K562 (cell line): Measurements from ENCODE around the gene GRM2. TPM values are rescaled to one million over a fixed set of nuclear protein-coding genes. Genes with fewer than 3 reads are reported as not detected.

Experiments used
- ATAC-seq: fragments of 200-7000 bp; cut with Tn5 transposase; 3 replicates; pipeline ENCODE4 v1.9.1; 2020; ENCODE audit warnings: moderate library complexity
- BruUV-seq: library from RNA; stranded (reverse); fragments of 400-500 nt; replicated peaks from 2 replicates; lab custom pipeline; 2021; lab: Mats Ljungman, UMichigan
- CTCF ChIA-PET: fragments of 300-600 bp; formaldehyde crosslinking; extraction: SDS; loops from one replicate; lab custom pipeline; 2021; ENCODE audit warnings: low intra/inter-chr PET ratio; lab: Yijun Ruan, JAX
- POLR2A ChIA-PET: fragments of 300-600, 350-650 bp; sonication (Branson Sonifier 250); formaldehyde crosslinking; extraction: SDS; loops from one replicate; lab custom pipeline; 2021; ENCODE audit warnings: antibody characterized with exemption, inconsistent platforms; lab: Yijun Ruan, JAX
- DNase-seq, 4 experiments: peaks; one replicate each; pipeline versions ENCODE4 v3.0.0 to v3.0.0-alpha.2; 2011 to 2018; ENCODE audit warnings: low spot score in 3 of 4, mixed read lengths in 3 of 4; ENCODE audit errors: extremely low read depth in 1 of 4
- FAIRE-seq: peaks from 2 replicates; lab custom pipeline; 2011; peaks lifted over from hg19 to GRCh38; lab: Jason Lieb, UNC
- H2AFZ ChIP-seq: 2 replicates; pipeline ENCODE4 v1.6.0; 2011; ENCODE audit warnings: low read depth, low read length, control low read depth, inconsistent platforms
- H3K27ac ChIP-seq: fragments of 200-600 bp; 3 replicates; pipeline ENCODE4 v1.8.0; 2011; ENCODE audit warnings: low read depth, mild to moderate bottlenecking, control low read depth, inconsistent platforms, low read length, moderate library complexity, mixed read lengths; ENCODE audit errors: extremely low read depth
- H3K27me3 ChIP-seq, 2 experiments: fragments of 300-600 bp in 1 of 2; 2 replicates in 1 of 2; 3 replicates in 1 of 2; pipeline versions ENCODE4 v1.6.0 to v1.8.0; 2011; ENCODE audit warnings: inconsistent platforms in 2 of 2, low read length in 2 of 2, mild to moderate bottlenecking in 1 of 2, mixed read lengths in 1 of 2, moderate library complexity in 1 of 2; ENCODE audit not compliant: control insufficient read depth in 2 of 2, insufficient read depth in 2 of 2
- H3K36me3 ChIP-seq: fragments of 300-600 bp; 3 replicates; pipeline ENCODE4 v1.8.0; 2011; ENCODE audit warnings: mild to moderate bottlenecking, low read length, inconsistent platforms; ENCODE audit not compliant: control insufficient read depth, insufficient read depth
- H3K4me1 ChIP-seq, 2 experiments: fragments of 200-600 bp in 1 of 2; replicated peaks in 1 of 2; 2 replicates in 1 of 2; 3 replicates in 1 of 2; pipeline versions ENCODE4 v1.5.1 to v1.8.0; 2011; ENCODE audit warnings: inconsistent platforms in 2 of 2, low read length in 2 of 2, mild to moderate bottlenecking in 1 of 2, mixed read lengths in 1 of 2, moderate library complexity in 1 of 2; ENCODE audit not compliant: control insufficient read depth in 2 of 2, insufficient read depth in 2 of 2
- H3K4me2 ChIP-seq: 2 replicates; pipeline ENCODE4 v1.6.1; 2011; ENCODE audit warnings: low read length, control low read depth, inconsistent platforms, mixed read lengths; ENCODE audit not compliant: insufficient read depth
- H3K4me3 ChIP-seq: fragments of 200-600 bp; sonication (generic), shearing (Covaris generic); 2 replicates; pipeline ENCODE4 v1.5.1; 2016; ENCODE audit warnings: control low read depth, inconsistent platforms
- H3K79me2 ChIP-seq: fragments of 200-600 bp; 3 replicates; pipeline ENCODE4 v1.8.0; 2011; ENCODE audit warnings: low read length, inconsistent platforms; ENCODE audit not compliant: control insufficient read depth, insufficient read depth
- H3K9ac ChIP-seq, 2 experiments: 2 replicates each; pipeline versions ENCODE4 v1.6.0 to v1.6.1; 2011; ENCODE audit warnings: low read depth in 2 of 2, low read length in 2 of 2, control low read depth in 1 of 2, inconsistent platforms in 1 of 2, mild to moderate bottlenecking in 1 of 2, mixed read lengths in 1 of 2; ENCODE audit not compliant: insufficient read depth in 1 of 2
- H3K9me1 ChIP-seq: one replicate; pipeline ENCODE4 v1.6.0; 2011; ENCODE audit warnings: inconsistent platforms, mild to moderate bottlenecking, low read length, moderate library complexity; ENCODE audit not compliant: control insufficient read depth, insufficient read depth
- H3K9me3 ChIP-seq: replicated peaks from 2 replicates; pipeline ENCODE4 v1.5.1; 2011; ENCODE audit warnings: low read depth, low read length, inconsistent platforms; ENCODE audit not compliant: control insufficient read depth, insufficient read depth
- H4K20me1 ChIP-seq: replicated peaks from 2 replicates; pipeline ENCODE4 v1.6.1; 2011; ENCODE audit warnings: low read length, inconsistent platforms, mixed read lengths; ENCODE audit not compliant: control insufficient read depth, insufficient read depth
- BMI1 ChIP-seq: fragments of 150-350 bp; IDR thresholded peaks from 2 replicates; pipeline ENCODE4 v1.6.1; 2014; ENCODE audit warnings: low read length
- CBFA2T2 ChIP-seq: fragments of 450-650 bp; conservative IDR thresholded peaks from 2 replicates; pipeline ENCODE4 v1.6.1; 2017; ENCODE audit warnings: mild to moderate bottlenecking
- EWSR1 ChIP-seq: fragments of 450-650 bp; IDR thresholded peaks from 2 replicates; pipeline ENCODE4 v1.6.1; 2018; ENCODE audit warnings: borderline replicate concordance, mild to moderate bottlenecking, low read depth, moderate library complexity; ENCODE audit not compliant: partially characterized antibody
- KLF16 ChIP-seq: IDR thresholded peaks from 2 replicates; pipeline ENCODE4 v1.6.1; 2016; ENCODE audit warnings: antibody characterized with exemption
- MEF2A ChIP-seq: IDR thresholded peaks from 2 replicates; pipeline ENCODE4 v1.6.1; 2011; ENCODE audit warnings: low read depth, mild to moderate bottlenecking, low read length, moderate library complexity; ENCODE audit not compliant: control insufficient read depth
- NCOA4 ChIP-seq: fragments of 450-650 bp; IDR thresholded peaks from 2 replicates; pipeline ENCODE4 v1.6.1; 2018; ENCODE audit warnings: mild to moderate bottlenecking; ENCODE audit not compliant: partially characterized antibody
- NFRKB ChIP-seq: fragments of 450-650 bp; IDR thresholded peaks from 2 replicates; pipeline ENCODE4 v1.6.1; 2016; ENCODE audit warnings: low read depth
- RNF2 ChIP-seq: sonication (generic); IDR thresholded peaks from 2 replicates; pipeline ENCODE4 v1.6.1; 2016
- ZNF184 ChIP-seq: sonication (generic); formaldehyde crosslinking; IDR thresholded peaks from 2 replicates; pipeline ENCODE4 v1.5.0; 2020; ENCODE audit warnings: missing genetic modification reagents
- ZNF507 ChIP-seq: conservative IDR thresholded peaks from 2 replicates; pipeline ENCODE4 v1.6.1; 2017; ENCODE audit warnings: missing genetic modification characterization, missing compliant biosample characterization
- WGBS: fragments of 100-300 bp; shearing (Covaris generic); methylation state at CpG from one replicate; pipeline ENCODE4 v1.1.6; 2016; ENCODE audit warnings: low coverage, mixed read lengths; ENCODE audit not compliant: insufficient coverage; ENCODE audit errors: missing lambda C conversion rate; 5-methylcytosine and 5-hydroxymethylcytosine counted together
- in situ Hi-C: fragments of 300-500 bp; cut with MboI; formaldehyde crosslinking; loops from 4 replicates; pipeline ENCODE4 v1.15.0; 2018; ENCODE audit warnings: inconsistent platforms, mixed read lengths
- intact Hi-C: fragments of 100-400 bp; cut with micrococcal nuclease; formaldehyde crosslinking; loops from 2 replicates; pipeline ENCODE4 v1.14.2; 2022
- polyA plus RNA-seq, 8 experiments: library from polyadenylated mRNA; depleted of rRNA in 4 of 8; stranded (reverse) in 5 of 8; unstranded in 3 of 8; fragments of >200 nt; fragmentation: Nextera tagmentation in 2 of 8; fragmentation: Illumina TruSeq in 1 of 8; extraction: Ambion mirVana in 2 of 8; extraction: Trizol in 1 of 8; gene quantifications; 2 replicates each; pipeline versions ENCODE4 v1.2.1 to v1.2.3, GENCODE V29; 2011 to 2014; ENCODE audit warnings: inconsistent platforms in 1 of 8, missing spikeins in 1 of 8
- total RNA-seq, 7 experiments: library from RNA; depleted of rRNA in 6 of 7; stranded (reverse); fragments of >200 nt in 6 of 7; fragmentation: Illumina TruSeq in 2 of 7; extraction: Trizol in 2 of 7; gene quantifications; 2 replicates each; pipeline versions ENCODE4 v1.2.1 to v1.2.3, GENCODE V29; 2011 to 2021; ENCODE audit warnings: low replicate concordance in 1 of 7
- TF ChIP-seq, protein P1 (sequence below): fragments of 250-450 bp; sonication (Bioruptor Pico); IDR thresholded peaks from 2 replicates; pipeline ENCODE4 v1.5.0; 2021
- TF ChIP-seq, protein P2 (sequence below): sonication (generic); formaldehyde crosslinking; IDR thresholded peaks from 2 replicates; pipeline ENCODE4 v1.9.0; 2022; ENCODE audit warnings: mild to moderate bottlenecking, missing genetic modification reagents

GRM2 gene
- total and polyA plus RNA-seq, 9 of the 15 experiments (the other 6 are each of a cell fraction or from before 2014, with no cell fraction given): not detected

DNA sequence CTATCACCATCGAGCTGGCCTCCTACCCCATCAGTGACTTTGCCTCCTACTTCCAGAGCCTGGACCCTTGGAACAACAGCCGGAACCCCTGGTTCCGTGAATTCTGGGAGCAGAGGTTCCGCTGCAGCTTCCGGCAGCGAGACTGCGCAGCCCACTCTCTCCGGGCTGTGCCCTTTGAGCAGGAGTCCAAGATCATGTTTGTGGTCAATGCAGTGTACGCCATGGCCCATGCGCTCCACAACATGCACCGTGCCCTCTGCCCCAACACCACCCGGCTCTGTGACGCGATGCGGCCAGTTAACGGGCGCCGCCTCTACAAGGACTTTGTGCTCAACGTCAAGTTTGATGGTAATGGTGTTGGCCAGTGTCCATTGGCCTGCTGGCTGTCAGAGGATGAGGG is 6.1 kb downstream of the GRM2 start:
- CTCF ChIA-PET: no interaction called here

More for the DNA sequence above, 6.1 kb downstream of the GRM2 start:
- Histone ChIP-seq H4K20me1 (no peaks in the 10 kb centered on the region), H3K36me3 (no peaks in the 10 kb centered on the region), H3K9ac (no peak overlapping the region), H3K4me1 (no peaks in the 10 kb centered on the region; a peak in 1 of 5 replicates), H3K9me1 (no peaks in the 10 kb centered on the region), H3K27me3 (peaks cover 0 to 61% of the 10 kb centered on the region in 2 experiments; a peak in 4 of 5 replicates), H3K27ac (no peak overlapping the region), H3K79me2 (no peaks in the 10 kb centered on the region), H2AFZ (no peak overlapping the region), H3K9me3 (no peaks in the 10 kb centered on the region)
- intact Hi-C loops: no loop called here
- DNase-seq (no peak), FAIRE-seq (no peak)
- POLR2A ChIA-PET: no interaction called here
- no TSS peak for BruUV-seq
- in situ Hi-C loops: no loop called here
- WGBS: 21% methylated on average over 15 of the region's 19 CpGs
- TF ChIP-seq BMI1 (no peak), ZNF184 (CRISPR knock-in tag) (no peak), ZNF507 (no peak), KLF16 (no peak), MEF2A (no peak), NCOA4 (no peak), RNF2 (no peak), EWSR1 (no peak), NFRKB (no peak), CBFA2T2 (no peak)
- TF ChIP-seq, protein P1, sequence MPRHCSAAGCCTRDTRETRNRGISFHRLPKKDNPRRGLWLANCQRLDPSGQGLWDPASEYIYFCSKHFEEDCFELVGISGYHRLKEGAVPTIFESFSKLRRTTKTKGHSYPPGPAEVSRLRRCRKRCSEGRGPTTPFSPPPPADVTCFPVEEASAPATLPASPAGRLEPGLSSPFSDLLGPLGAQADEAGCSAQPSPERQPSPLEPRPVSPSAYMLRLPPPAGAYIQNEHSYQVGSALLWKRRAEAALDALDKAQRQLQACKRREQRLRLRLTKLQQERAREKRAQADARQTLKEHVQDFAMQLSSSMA: no peak
- TF ChIP-seq, protein P2, sequence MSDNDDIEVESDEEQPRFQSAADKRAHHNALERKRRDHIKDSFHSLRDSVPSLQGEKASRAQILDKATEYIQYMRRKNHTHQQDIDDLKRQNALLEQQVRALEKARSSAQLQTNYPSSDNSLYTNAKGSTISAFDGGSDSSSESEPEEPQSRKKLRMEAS: no peak
- TF ChIP-seq, all 486 proteins: peak for 0
- ATAC-seq: no peak
- Histone ChIP-seq H3K4me2 (no peak overlapping the region), H3K4me3 (no peak overlapping the region)
